ENCODE results near the gene CPNE5.

Gene CPNE5

GRCh38 chr6:36856277-36856676, 17.0 kb upstream of the CPNE5 start:
- no peak for DNase-seq

GRCh38 chr6:36855750-36856149, 16.5 kb upstream of the CPNE5 start:
- DNase-seq = no peak

- peak; percentile 96 for DNase-seq
Measured at GRCh38 chr6:36853325-36853724, 14.1 kb upstream of the CPNE5 start.

- DNase-seq = peak; percentile 39
Measured at GRCh38 chr6:36852481-36853147, 13.4 kb upstream of the CPNE5 start.

- peak; percentile 4 for DNase-seq
Measured at GRCh38 chr6:36851626-36852025, 12.4 kb upstream of the CPNE5 start.

- peak; percentile 65 for DNase-seq
Measured at GRCh38 chr6:36851149-36851614, 11.9 kb upstream of the CPNE5 start.

- no peak for DNase-seq
Measured at GRCh38 chr6:36850021-36850420, 10.8 kb upstream of the CPNE5 start.

- DNase-seq = peak; percentile 75
Measured at GRCh38 chr6:36848658-36849441, 9.6 kb upstream of the CPNE5 start.

GRCh38 chr6:36847991-36848390, 8.7 kb upstream of the CPNE5 start:
- DNase-seq = no peak

- no peak for DNase-seq
Measured at GRCh38 chr6:36847152-36847551, 7.9 kb upstream of the CPNE5 start.

- DNase-seq = no peak
Measured at GRCh38 chr6:36845233-36845632, 6.0 kb upstream of the CPNE5 start.

GRCh38 chr6:36844232-36845170, 5.3 kb upstream of the CPNE5 start:
- no peak for DNase-seq

GRCh38 chr6:36843170-36843569, 3.9 kb upstream of the CPNE5 start:
- no peak for DNase-seq

GRCh38 chr6:36841756-36842155, 2.5 kb upstream of the CPNE5 start:
- no peak for DNase-seq

- DNase-seq = no peak
Measured at GRCh38 chr6:36840432-36841403, 1.5 kb upstream of the CPNE5 start.

GRCh38 chr6:36839749-36840431, 646 bp upstream of the CPNE5 start:
- peak; percentile 16 for DNase-seq

- no peak for DNase-seq
Measured at GRCh38 chr6:36837686-36838085, 1.6 kb downstream of the CPNE5 start.

GRCh38 chr6:36837022-36837339, 2.3 kb downstream of the CPNE5 start:
- DNase-seq = no peak

GRCh38 chr6:36836111-36837021, 2.9 kb downstream of the CPNE5 start:
- DNase-seq = no peak

GRCh38 chr6:36834576-36835341, 4.5 kb downstream of the CPNE5 start:
- no peak for DNase-seq

Data from inflammatory macrophage treated with lipopolysaccharide for 4 hours (primary cell).